ENCODE data around the gene SYTL4. TPM values are rescaled to one million over a fixed set of nuclear protein-coding genes. Genes with fewer than 3 reads are reported as not detected.

The SYTL4 gene
- polyA plus RNA-seq, 3 donors: 3.5 to 17.9 (median 8.0) TPM

Other genes starting within 250 kb of the SYTL4 start
- 10 to 100 TPM in 2 of 3 donors, under 1 TPM in 1; 0.26 to 13.1 (median 11.4) TPM for gene TNMD, start 147.2 kb downstream of the SYTL4 start, polyA plus RNA-seq
- 10 to 100 TPM; 11.4 to 30.2 (median 24.3) TPM for gene TSPAN6, start 95.3 kb downstream of the SYTL4 start, polyA plus RNA-seq
- 10 to 100 TPM in 2 of 3 donors, 1 to 10 TPM in 1; 3.6 to 56.8 (median 38.8) TPM for gene SRPX2, start 87.9 kb downstream of the SYTL4 start, polyA plus RNA-seq
- gene CSTF2, start 88.3 kb upstream of the SYTL4 start, polyA plus RNA-seq: 1 to 10 TPM; 3.1 to 6.7 (median 6.1) TPM
- under 1 TPM in 1 of 3 donors, not detected in 2; 0.02 TPM for gene NOX1, start 142.2 kb upstream of the SYTL4 start, polyA plus RNA-seq
- gene XKRX, start 196.8 kb upstream of the SYTL4 start, polyA plus RNA-seq: under 1 TPM in 2 of 3 donors, not detected in 1; 0.06 TPM
- gene ARL13A, start 237.6 kb upstream of the SYTL4 start, polyA plus RNA-seq: not detected